ENCODE data around the gene IRF2BPL.

IRF2BPL gene

DNA sequence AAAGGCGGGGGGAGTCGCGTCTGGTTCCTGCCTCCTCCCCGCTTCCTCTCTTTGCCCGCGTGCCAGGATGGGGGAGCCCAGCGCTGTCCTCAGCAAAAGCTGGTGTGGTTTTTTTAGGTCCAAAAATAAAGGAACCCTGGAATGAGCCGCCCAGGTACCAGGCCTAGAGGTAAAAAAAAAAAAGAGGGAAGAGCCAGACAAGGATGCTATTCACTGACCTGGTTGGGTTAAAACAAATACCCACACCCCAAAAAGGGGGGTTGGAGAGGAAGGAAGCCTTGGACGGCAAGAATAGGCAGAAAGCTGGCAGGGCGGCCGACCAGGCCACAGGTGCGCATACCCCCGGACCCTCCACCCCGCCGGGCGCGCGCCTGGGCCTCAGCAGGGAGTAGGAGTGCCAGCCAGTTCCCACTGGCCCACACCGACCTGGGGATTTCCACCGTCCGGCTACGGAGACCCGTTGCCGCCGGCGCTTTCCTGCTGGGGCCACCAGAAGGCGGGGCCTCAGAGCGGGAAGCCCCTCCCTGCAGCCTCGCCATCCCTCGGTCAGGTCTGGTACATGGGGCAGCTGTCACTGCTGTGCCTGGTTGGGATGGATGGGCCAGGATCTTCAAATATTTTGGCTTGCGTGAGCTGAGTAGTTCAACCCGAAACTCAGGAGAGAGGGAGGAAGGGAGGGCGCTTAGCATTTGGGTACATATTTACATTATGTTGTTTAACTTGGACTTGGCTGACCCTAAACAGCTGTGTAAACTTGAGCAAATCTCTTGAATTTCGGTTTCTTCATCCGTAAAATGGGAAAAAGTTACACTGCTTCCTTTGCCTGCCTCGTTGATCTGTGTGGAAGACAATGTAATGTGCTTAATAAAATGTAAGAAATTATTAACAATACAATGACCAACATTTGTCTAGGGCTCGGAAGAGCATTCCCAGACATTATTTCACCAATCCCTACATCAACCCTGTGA lies 5.4 kb upstream of the IRF2BPL start:
- peak overlapping the region; percentile 72; the same call in 1 of the 2 replicates for H3K4me3 ChIP-seq (ENCODE audit: low read length)

GRCh38 chr14:77032844-77033621 lies 4.5 kb upstream of the IRF2BPL start:
- no peak for TF ChIP-seq ZNF274 (IDR thresholded peaks at IDR 0.05; ENCODE audit: low read depth, low read length)
- peak overlapping the region; percentile 72; the same call in 1 of the 2 replicates for H3K4me3 ChIP-seq (ENCODE audit: low read length)

More for the DNA sequence above, 5.4 kb upstream of the IRF2BPL start:
- TF ChIP-seq ZNF274 (IDR thresholded peaks at IDR 0.05; ENCODE audit: low read depth, low read length), result no peak

- TF ChIP-seq ZNF274 (IDR thresholded peaks at IDR 0.05; ENCODE audit: low read depth, low read length), result no peak
- H3K4me3 ChIP-seq (ENCODE audit: low read length), result no peak overlapping the region; the same call in 1 of the 2 replicates
These were observed 4.0 kb upstream of the IRF2BPL start for GRCh38 chr14:77032491-77032843.

DNA sequence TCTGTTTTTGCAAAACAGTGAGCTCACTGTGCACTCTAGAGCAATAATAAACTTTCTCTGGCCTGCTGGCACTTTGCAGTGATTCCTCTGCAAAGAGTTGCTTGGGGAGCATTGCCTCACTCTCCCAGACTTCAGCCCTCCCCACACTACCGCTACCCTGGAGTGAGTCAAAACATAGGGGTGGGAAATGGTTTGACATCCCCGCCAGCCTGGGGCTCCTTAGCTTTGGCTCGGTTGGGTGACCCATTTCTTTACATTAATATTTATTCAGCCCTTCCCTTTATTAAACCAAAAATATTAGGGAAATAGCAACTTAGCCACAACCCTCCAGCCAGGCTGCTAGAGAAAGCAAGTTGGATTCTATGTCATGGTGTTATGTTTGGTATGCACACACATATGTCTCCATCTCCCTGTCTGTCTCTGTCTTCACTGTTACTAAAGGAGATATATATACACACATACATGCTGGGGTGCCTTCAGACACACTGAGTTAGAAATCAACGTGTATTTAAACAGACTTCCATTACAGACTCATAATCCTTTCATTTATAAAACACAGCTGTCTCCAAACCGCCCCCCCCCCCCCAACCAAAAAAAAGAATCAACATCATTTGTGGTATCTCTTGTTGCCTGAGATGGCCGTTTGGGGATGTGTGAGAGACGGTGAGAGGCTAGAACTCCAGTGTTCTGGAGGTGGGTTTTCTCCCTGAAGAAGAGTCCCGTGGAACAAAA lies 3.4 kb upstream of the IRF2BPL start:
- H3K4me3 ChIP-seq (ENCODE audit: low read length), result no peak overlapping the region
- no peak for TF ChIP-seq ZNF274 (IDR thresholded peaks at IDR 0.05; ENCODE audit: low read depth, low read length)

- peak overlapping the region; percentile 70 for H3K4me3 ChIP-seq (ENCODE audit: low read length)
- no peak for TF ChIP-seq ZNF274 (IDR thresholded peaks at IDR 0.05; ENCODE audit: low read depth, low read length)
These were observed 747 bp downstream of the IRF2BPL start for GRCh38 chr14:77027538-77028383.

DNA sequence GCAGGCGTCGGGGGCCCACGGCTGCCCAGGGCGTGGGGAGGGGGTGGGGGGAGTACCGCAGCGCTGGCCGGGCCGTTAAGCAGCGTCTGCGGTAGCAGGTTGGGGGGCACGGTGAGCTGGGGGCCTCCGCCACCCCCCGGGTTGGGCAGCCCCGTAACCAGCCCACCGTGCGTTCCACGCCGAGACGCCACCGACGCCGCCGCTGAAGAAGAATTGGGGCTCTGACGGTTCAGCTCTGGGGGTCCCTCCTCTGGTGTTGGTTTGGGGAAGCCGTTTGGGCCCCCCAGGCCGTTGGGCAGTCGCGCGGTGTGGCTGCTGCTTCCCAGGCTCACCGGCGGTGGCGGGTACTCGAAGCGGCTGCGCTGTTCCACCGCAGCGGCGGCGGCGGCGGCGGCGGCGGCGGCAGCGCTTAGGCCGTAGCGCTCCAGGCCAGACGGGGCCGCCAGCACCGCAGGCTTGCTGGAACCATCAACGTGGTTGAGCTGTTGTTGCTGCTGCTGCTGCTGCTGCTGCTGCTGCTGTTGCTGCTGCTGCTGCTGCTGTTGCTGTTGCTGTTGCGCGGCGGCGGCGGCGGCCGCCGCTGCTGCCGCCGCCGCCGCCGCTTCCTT lies 1.5 kb downstream of the IRF2BPL start:
- no peak for TF ChIP-seq ZNF274 (IDR thresholded peaks at IDR 0.05; ENCODE audit: low read depth, low read length)

DNA sequence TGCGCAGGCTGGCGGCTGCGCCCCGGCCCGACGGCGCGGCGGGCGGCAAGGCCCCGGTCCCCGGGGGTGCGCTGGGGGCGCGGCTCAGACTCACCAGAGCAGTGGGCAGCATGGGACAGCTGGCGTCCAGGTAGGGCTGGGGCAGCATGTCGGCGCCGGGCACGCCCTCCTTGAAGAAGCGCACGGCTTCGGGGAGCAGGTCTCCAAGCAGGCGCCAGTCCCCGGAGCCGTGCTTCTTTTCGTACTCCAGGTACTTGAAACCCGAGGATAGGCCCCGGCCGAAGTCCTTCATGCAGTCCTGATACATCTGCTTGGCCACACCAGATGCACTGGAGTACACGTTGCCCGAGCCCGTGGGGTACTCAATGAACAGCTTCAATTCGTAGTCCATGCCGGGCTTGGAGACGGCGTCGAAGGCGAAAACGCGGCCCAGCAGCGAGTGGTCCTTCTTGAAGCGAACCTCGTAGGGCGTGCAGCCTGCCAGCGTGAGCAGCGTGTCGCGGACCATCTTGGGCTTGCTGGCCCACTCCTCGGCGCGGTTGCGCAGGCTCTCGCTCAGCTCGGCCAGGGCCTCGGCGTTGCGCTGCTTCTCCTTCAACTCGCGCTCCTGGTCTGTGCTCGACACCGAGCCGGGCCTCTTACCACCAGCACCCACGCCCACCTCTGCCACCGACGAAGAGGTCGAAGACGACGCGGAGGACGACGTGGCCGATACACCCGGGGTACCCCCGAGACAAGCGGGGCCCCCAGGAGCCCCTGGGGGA lies 2.2 kb downstream of the IRF2BPL start:
- no peak for TF ChIP-seq ZNF274 (IDR thresholded peaks at IDR 0.05; ENCODE audit: low read depth, low read length)
- peak overlapping the region; percentile 70 for H3K4me3 ChIP-seq (ENCODE audit: low read length)

More for the DNA sequence above, 1.5 kb downstream of the IRF2BPL start:
- H3K4me3 ChIP-seq (ENCODE audit: low read length), result peak overlapping the region; percentile 70

GRCh38 chr14:77025744-77026165 lies 2.8 kb downstream of the IRF2BPL start:
- H3K4me3 ChIP-seq (ENCODE audit: low read length), result peak overlapping the region; percentile 70
- no peak for TF ChIP-seq ZNF274 (IDR thresholded peaks at IDR 0.05; ENCODE audit: low read depth, low read length)

GRCh38 chr14:77024171-77024691 lies 4.3 kb downstream of the IRF2BPL start:
- H3K4me3 ChIP-seq (ENCODE audit: low read length), result peak overlapping the region; percentile 1
- TF ChIP-seq ZNF274 (IDR thresholded peaks at IDR 0.05; ENCODE audit: low read depth, low read length), result no peak

GRCh38 chr14:77023001-77023996 lies 5.2 kb downstream of the IRF2BPL start:
- no peak overlapping the region for H3K4me3 ChIP-seq (ENCODE audit: low read length)
- no peak for TF ChIP-seq ZNF274 (IDR thresholded peaks at IDR 0.05; ENCODE audit: low read depth, low read length)
